ENCODE results near the gene SHC3.

GRCh38 chr9:89165341-89165740 lies 13.3 kb downstream of the SHC3 start:
- TF ChIP-seq PHB2 (IDR thresholded peaks at IDR 0.05; ENCODE audit: low read depth), result no peak
- TF ChIP-seq CTCF (IDR thresholded peaks at IDR 0.05 in 2 of 3, conservative IDR thresholded peaks at IDR 0.05 in 1 of 3; ENCODE audit: insufficient read depth in 2 of 3, low read depth in 1 of 3, low read length in 3 of 3), result no peak
